Colonic mucosa (tissue), 4 donors: ENCODE measurements around the gene DMD. TPM values are rescaled to one million over a fixed set of nuclear protein-coding genes. Genes with fewer than 3 reads are reported as not detected.

Experiments
- DNase-seq: peaks from one replicate; pipeline ENCODE4 v3.0.0-alpha.2; 2020
- H3K27ac ChIP-seq: fragments of 200-600 bp; one replicate; pipeline ENCODE4 v1.8.0; 2021
- H3K27me3 ChIP-seq: fragments of 200-600 bp; one replicate; pipeline ENCODE4 v1.8.0; 2021
- H3K36me3 ChIP-seq: fragments of 200-600 bp; one replicate; pipeline ENCODE4 v1.8.0; 2021
- H3K4me1 ChIP-seq: fragments of 200-600 bp; one replicate; pipeline ENCODE4 v1.8.0; 2021; ENCODE audit warnings: mild to moderate bottlenecking
- H3K4me3 ChIP-seq: fragments of 200-600 bp; one replicate; pipeline ENCODE4 v1.8.0; 2021
- H3K9ac ChIP-seq, 2 donors: one replicate each; pipeline ENCODE4 v1.7.0; 2013; ENCODE audit warnings: control low read depth in 2 of 2, low read depth in 2 of 2, low read length in 2 of 2
- H3K9me3 ChIP-seq: fragments of 200-600 bp; one replicate; pipeline ENCODE4 v1.8.0; 2021
- intact Hi-C: fragments of 100-400 bp; cut with DNase I; formaldehyde crosslinking; loops from one replicate; pipeline ENCODE4 v1.14.1; 2022
- total RNA-seq, 2 donors: library from RNA; stranded (reverse); fragmentation: NEBNext Ultra II Directional in 1 of 2; extraction: Animal tissue kit (Norgen Biotek cat#: 25700) in 1 of 2; gene quantifications; one replicate each; pipeline ENCODE4 v1.2.1, GENCODE V29; 2021
- TF ChIP-seq, protein P1 (sequence below): fragments of 200-600 bp; IDR thresholded peaks from one replicate; pipeline ENCODE4 v1.8.0; 2022; ENCODE audit warnings: antibody characterized with exemption, mild to moderate bottlenecking
- donor health status: healthy.
- donor health status: DM: no; HTN: no; CAD: no.
- donor health status: DM: no; HTN: no; CAD: no.

Gene DMD
- total RNA-seq, 2 donors from 2014 or later: 7.3 to 24.5 TPM

DNA sequence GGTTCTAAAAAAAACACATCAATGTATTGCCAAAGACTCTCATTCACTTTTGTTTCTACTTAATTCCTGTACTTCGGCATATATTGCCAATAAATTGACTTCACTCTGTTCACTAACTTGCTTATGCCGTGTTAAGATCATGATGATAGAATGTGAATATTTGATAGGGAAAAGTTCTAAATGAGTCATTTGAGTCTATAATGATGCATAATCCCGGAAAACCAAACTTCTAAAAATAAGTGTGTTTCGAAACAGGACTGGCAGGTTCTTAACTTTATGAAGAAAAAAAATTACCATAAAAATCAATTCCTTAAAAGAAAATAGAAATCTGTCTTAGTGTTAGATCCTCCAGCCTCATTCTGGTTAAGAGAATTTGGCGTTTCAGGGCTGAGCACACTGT, 1752.0 kb downstream of the DMD start:
- H3K27me3 ChIP-seq: no peaks in the 10 kb centered on the region
- H3K4me3 ChIP-seq: no peak overlapping the region
- TF ChIP-seq, protein P1, sequence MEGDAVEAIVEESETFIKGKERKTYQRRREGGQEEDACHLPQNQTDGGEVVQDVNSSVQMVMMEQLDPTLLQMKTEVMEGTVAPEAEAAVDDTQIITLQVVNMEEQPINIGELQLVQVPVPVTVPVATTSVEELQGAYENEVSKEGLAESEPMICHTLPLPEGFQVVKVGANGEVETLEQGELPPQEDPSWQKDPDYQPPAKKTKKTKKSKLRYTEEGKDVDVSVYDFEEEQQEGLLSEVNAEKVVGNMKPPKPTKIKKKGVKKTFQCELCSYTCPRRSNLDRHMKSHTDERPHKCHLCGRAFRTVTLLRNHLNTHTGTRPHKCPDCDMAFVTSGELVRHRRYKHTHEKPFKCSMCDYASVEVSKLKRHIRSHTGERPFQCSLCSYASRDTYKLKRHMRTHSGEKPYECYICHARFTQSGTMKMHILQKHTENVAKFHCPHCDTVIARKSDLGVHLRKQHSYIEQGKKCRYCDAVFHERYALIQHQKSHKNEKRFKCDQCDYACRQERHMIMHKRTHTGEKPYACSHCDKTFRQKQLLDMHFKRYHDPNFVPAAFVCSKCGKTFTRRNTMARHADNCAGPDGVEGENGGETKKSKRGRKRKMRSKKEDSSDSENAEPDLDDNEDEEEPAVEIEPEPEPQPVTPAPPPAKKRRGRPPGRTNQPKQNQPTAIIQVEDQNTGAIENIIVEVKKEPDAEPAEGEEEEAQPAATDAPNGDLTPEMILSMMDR: no peak
- H3K4me1 ChIP-seq: no peaks in the 10 kb centered on the region
- DNase-seq: no peak
- H3K9ac ChIP-seq: no peak overlapping the region
- intact Hi-C loops: no loop called here
- H3K9me3 ChIP-seq: no peaks in the 10 kb centered on the region
- H3K36me3 ChIP-seq: no peaks in the 10 kb centered on the region
- H3K27ac ChIP-seq: no peak overlapping the region

DNA sequence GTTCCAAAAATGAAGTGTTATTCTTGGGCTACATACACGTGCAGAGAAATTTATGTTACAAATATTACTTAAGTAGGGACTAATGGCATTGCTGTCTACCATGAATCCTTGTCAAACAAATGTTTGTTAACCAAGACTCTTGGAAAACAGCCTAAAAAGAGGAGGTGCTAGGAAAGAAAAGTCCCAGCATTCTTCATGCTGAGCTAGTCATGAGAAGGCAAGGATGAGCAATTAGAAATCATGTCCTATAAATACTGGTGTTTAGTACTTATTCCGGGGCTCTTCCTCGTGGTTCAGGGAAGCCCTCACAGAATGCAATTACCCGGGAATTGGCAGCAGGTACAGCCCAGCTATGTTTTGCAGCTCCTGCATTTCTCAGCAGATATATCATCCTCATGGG, 1761.4 kb downstream of the DMD start:
- Histone ChIP-seq H3K4me3 (no peak overlapping the region), H3K27ac (no peak overlapping the region), H3K27me3 (no peaks in the 10 kb centered on the region), H3K4me1 (no peaks in the 10 kb centered on the region), H3K9me3 (no peaks in the 10 kb centered on the region), H3K9ac (no peak overlapping the region), H3K36me3 (no peaks in the 10 kb centered on the region)
- intact Hi-C loops: no loop called here
- DNase-seq: no peak
- TF ChIP-seq, protein P1: no peak

DNA sequence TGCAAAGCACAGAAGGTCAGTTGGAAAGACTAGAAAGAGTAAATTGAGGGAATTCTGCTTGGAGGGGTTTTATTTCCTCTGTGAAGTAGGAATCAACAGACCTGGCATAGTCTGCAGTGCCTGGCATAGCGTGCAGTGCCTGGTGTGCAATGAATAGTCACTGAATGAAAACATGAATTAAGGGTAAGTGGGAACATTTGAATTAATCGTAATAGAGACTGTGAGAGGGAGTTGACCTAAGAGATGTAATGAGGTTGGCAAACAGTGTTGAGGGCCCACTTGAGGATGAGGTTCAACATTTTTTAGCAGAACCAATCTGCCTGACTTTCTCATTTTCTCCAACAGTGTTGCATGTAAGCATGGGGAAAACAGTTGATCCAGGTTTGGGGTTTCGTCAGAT, 1762.3 kb downstream of the DMD start:
- H3K9ac ChIP-seq: no peak overlapping the region
- no peaks in the 10 kb centered on the region for H3K27me3 ChIP-seq
- no peak overlapping the region for H3K4me3 ChIP-seq
- TF ChIP-seq, protein P1: no peak
- no peaks in the 10 kb centered on the region for H3K9me3 ChIP-seq
- no peak for DNase-seq
- no peaks in the 10 kb centered on the region for H3K4me1 ChIP-seq
- no peaks in the 10 kb centered on the region for H3K36me3 ChIP-seq
- H3K27ac ChIP-seq: no peak overlapping the region
- intact Hi-C loops: no loop called here

DNA sequence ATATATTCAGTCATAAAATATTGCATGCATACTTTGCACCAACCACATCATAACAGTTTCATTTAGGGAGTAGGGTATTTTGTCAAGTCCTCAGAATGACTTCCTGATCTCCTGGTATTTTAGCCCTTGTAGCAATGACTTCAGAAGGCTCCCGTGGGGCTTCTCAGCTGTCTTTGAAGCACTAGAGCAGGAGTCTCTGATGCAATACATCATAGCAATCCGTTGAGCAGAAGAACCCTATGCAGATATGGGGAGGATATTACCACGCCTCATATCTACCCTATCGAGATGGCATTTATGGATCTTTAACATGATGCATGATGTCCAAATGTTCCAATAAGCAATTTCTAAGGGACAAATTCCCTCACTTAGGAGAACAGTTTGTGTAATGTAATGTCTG, 1765.8 kb downstream of the DMD start:
- H3K4me1 ChIP-seq: no peaks in the 10 kb centered on the region
- no peaks in the 10 kb centered on the region for H3K9me3 ChIP-seq
- intact Hi-C loops: no loop called here
- no peak overlapping the region for H3K9ac ChIP-seq
- H3K27ac ChIP-seq: no peak overlapping the region
- no peaks in the 10 kb centered on the region for H3K27me3 ChIP-seq
- no peak overlapping the region for H3K4me3 ChIP-seq
- no peak for DNase-seq
- H3K36me3 ChIP-seq: no peaks in the 10 kb centered on the region
- TF ChIP-seq, protein P1: no peak

DNA sequence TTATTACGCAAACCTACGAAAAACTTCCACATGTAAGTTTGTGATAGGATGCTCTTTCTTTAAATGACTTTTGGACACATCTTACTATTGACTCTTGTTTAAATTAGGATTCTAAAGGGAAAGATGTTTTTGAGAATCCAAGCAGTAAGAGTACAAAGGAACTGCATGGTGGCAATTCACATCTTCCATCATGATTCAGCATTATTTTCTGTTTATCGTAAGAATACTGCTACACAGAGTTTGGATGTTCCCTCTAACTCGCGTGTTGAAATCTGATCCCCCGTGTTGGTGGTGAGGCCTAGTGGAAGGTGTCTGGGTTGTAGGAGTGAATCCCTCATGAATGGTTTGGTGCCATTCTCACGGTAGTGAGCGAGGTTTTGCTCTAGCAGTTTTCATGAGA, 1767.7 kb downstream of the DMD start:
- Histone ChIP-seq H3K9ac (no peak overlapping the region), H3K9me3 (no peaks in the 10 kb centered on the region), H3K4me1 (no peaks in the 10 kb centered on the region), H3K27me3 (no peaks in the 10 kb centered on the region), H3K36me3 (no peaks in the 10 kb centered on the region), H3K4me3 (no peak overlapping the region), H3K27ac (no peak overlapping the region)
- DNase-seq: no peak
- intact Hi-C loops: no loop called here
- TF ChIP-seq, protein P1: no peak

DNA sequence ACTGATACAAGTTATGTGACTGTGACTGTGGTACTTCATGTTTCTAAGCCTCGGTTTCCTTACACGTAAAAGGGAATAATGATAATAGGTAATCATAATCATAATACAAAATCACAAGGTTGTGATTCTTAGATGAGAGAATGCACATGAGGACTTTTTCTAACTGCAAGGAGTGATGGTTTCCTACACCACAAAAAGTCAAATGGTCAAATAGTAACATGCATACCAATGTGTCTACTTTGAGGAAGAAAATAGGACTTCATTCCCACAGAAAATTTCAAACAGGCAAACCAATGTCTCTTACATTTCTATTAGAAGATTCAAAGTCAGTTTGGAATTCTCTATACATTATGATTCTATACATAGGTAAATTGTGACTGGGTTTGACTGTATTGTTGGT, 1770.8 kb downstream of the DMD start:
- no peak for DNase-seq
- intact Hi-C loops: no loop called here
- no peak overlapping the region for H3K27ac ChIP-seq

More for the DNA sequence above, 1770.8 kb downstream of the DMD start:
- H3K4me3 ChIP-seq: no peak overlapping the region
- TF ChIP-seq, protein P1: no peak
- H3K4me1 ChIP-seq: no peaks in the 10 kb centered on the region
- H3K36me3 ChIP-seq: no peaks in the 10 kb centered on the region
- no peak overlapping the region for H3K9ac ChIP-seq
- no peaks in the 10 kb centered on the region for H3K9me3 ChIP-seq
- H3K27me3 ChIP-seq: no peaks in the 10 kb centered on the region
